Measurements from ENCODE around the gene C17orf67.

- no peak for TF ChIP-seq POLR2A (IDR thresholded peaks at IDR 0.05)
- TF ChIP-seq, protein P1, sequence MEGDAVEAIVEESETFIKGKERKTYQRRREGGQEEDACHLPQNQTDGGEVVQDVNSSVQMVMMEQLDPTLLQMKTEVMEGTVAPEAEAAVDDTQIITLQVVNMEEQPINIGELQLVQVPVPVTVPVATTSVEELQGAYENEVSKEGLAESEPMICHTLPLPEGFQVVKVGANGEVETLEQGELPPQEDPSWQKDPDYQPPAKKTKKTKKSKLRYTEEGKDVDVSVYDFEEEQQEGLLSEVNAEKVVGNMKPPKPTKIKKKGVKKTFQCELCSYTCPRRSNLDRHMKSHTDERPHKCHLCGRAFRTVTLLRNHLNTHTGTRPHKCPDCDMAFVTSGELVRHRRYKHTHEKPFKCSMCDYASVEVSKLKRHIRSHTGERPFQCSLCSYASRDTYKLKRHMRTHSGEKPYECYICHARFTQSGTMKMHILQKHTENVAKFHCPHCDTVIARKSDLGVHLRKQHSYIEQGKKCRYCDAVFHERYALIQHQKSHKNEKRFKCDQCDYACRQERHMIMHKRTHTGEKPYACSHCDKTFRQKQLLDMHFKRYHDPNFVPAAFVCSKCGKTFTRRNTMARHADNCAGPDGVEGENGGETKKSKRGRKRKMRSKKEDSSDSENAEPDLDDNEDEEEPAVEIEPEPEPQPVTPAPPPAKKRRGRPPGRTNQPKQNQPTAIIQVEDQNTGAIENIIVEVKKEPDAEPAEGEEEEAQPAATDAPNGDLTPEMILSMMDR (IDR thresholded peaks at IDR 0.05) = no peak
- no peak for TF ChIP-seq EP300 (IDR thresholded peaks at IDR 0.05)
These were observed 26.8 kb downstream of the C17orf67 start for GRCh38 chr17:56806949-56807348.
